ENCODE data around the gene FOXN3.

DNA sequence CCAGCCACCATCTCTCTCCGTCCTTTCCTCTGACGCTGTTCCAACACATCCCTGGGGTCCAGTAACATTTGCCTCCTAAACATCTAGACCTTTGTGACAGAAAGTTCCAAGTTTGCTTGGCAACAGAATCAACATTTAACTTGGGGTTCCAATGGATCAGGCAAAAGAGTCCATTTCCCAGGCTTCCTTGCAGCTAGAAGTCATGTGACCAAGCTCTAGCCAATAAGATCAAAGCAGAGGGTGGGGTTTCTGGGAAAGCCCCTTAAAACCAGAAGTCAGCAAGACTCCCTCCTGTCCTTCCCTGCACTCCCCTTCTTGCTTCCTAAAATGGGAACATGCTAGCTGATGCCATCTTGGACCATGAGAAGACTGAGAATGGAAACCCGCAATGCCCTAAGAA lies 14.7 kb downstream of the FOXN3 start:
- TF ChIP-seq POLR2AphosphoS5 (IDR thresholded peaks at IDR 0.05; ENCODE audit: borderline replicate concordance, low read depth, low read length) (no peak), EZH2 (IDR thresholded peaks at IDR 0.05) (no peak), FOXP2 (optimal IDR thresholded peaks at IDR 0.05; ENCODE audit: control extremely low read depth, extremely low read length, insufficient read depth) (no peak)

All from SK-N-MC (cell line).